HG03520 (cell line): ENCODE measurements around the gene TTLL9.

Experiments
- ATAC-seq: cut with Tn5 transposase; IDR thresholded peaks from one replicate; pipeline ENCODE4 v1.9.1; 2021; ENCODE audit warnings: mild to moderate bottlenecking, moderate library complexity; ENCODE audit not compliant: unreplicated experiment

Gene TTLL9

DNA sequence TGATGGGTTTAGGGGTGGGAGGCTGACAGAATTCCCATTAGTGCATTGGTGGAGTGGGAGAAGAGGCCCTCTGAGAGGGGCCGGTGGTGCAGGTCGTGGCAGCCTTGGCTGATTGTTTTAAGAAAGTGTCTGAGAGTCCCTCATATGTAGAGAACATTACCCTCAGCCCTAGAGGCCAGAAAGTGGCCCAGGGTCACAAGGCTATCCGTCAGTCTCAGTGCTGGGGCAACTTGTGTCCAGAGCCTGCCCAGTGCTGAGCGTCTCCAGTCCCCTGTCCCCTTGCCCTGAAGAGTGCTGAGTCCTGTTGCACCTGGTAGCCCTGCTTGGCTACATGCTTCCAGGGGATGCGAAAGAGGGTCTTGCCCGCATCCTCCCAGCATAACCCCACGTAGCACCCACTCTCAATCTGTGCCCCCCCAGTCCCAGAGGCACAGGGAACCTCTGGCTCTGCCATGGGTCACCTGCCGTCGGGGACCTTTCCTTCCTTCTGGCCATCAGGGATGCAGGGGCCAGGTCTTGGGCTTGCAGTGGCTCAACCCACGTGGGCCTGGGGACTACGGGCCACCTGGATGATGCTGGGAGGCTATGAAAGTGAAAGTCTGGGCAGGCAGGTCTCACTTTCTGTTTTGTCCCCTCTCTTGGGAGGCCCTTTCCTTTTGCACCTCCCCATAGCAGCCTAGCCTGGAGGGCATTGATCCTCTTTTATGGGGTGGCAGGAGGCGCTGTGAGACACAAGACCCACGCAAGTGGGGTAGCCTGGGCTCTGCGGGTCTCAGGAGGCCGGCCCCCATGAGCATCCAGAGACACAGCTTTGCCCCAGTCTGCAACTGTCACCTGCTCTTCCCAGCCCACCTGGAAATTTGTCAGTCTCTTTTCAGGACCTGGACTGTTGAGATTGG lies 12.3 kb upstream of the TTLL9 start:
- peak; percentile 50 for ATAC-seq

DNA sequence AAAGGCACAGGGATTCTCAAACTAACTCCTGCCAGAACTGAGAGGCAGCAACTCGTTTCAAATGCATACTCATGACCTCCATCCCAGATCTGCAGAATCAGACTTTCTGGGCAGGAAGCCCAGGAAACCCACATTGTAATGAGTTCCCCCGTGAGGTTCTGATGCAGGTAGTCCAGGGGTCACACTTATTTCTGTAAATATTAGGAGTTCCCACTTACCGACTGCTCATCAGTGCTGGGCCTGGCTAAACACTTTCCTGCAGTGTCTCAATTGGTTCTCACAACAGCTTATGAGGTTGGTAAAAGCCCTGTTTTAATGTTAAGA lies 11.7 kb upstream of the TTLL9 start:
- ATAC-seq = no peak

DNA sequence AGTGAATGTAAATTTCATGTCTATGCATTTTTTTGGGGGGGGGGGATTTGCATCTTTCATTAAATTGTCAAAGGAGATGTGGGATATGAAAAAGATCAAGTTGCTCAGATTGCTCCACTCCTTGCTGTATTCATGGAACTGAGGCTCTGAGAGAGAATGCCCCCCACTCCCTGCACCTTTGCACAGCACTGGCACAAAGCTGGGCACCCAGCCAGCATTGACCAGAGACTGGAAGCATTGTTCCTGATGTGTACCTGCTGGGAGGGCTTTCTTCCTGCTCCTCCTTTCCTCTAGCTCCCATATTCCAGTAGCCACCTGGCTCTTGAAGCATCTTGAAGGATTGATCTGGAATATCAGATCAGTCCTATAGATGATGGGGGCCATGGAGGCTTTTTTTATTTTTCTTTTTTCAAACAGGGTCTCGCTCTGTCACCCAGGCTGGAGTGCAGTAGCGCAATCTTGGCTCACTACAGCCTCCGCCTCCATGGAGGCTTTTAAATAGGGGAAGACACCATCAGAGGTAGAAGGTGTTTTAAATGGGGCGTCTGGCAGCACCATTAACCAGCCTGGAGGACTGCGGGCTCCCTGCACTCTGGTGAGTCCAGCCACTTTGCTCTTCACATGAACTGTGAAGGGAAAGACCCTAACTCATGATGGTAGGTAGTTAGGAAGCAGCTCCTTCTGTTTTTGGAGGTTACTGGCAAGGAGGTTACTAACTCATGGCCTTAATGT lies 11.0 kb upstream of the TTLL9 start:
- ATAC-seq = no peak

DNA sequence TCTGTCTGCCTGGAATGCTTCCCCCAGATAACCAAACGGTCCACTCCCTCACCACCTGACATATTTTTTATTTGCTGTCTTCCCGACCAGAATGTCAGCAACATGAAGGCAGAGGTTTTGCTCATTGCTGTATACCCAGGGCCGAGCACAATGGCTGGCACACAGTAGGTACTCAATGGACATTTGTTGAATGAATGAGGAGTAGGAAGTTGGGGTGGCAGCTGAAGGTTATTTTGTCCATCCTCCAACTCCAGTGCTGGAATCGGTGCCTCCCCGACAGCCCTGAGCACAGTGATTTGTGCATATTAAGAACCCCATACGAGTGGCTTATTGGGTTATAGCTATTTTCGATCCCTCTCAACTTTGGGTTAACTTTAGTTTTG lies 10.4 kb upstream of the TTLL9 start:
- no peak for ATAC-seq

DNA sequence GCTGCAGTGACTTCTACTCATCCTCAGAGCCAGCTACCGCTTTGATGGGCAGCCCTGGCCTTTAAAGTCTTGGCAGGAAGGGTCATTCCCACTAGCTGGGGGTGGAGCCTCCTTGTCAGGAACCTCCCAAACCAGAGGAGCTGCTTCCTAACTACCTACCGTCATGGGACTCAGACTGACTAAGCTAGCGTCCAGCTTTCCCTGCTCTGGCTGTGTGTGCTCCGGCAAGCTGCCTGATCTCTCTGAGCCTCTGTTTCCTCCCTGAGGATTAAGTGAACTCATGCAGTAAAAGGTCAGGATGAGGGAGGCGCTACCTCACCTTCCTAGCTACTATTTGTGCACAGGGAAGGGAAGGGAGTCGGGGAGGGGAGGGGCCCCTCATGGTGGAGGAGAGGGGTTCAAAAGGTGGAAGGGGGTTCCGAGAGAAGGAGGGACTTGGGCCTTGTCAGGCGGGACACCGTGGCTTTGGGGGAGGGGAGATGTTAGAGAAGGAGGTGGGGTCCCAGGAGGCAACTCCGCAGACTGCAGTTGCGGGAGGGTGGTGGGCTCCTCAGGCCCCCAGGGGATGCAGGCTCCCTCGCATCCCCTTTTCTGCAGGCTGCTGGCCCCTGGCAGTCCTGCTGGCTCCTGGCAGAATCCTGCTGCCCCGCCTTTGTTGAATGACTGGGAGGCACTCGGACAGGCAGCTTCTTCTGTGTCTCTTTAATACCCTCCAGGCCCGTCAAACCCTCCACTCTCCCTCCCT lies 9.9 kb upstream of the TTLL9 start:
- no peak for ATAC-seq

DNA sequence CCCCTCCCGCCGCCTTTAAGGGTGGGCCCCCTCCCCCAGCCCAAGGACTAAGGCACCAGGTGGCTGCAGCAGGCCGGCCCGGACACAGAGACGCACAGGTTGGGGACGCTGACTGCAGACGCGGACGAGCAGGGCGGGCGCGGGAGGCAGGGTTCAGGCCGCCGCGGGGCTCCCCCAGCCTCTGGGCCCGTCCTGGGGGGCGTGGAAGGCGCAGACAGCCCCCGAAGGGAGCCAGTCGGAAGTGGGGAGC lies 9.4 kb upstream of the TTLL9 start:
- ATAC-seq = no peak

DNA sequence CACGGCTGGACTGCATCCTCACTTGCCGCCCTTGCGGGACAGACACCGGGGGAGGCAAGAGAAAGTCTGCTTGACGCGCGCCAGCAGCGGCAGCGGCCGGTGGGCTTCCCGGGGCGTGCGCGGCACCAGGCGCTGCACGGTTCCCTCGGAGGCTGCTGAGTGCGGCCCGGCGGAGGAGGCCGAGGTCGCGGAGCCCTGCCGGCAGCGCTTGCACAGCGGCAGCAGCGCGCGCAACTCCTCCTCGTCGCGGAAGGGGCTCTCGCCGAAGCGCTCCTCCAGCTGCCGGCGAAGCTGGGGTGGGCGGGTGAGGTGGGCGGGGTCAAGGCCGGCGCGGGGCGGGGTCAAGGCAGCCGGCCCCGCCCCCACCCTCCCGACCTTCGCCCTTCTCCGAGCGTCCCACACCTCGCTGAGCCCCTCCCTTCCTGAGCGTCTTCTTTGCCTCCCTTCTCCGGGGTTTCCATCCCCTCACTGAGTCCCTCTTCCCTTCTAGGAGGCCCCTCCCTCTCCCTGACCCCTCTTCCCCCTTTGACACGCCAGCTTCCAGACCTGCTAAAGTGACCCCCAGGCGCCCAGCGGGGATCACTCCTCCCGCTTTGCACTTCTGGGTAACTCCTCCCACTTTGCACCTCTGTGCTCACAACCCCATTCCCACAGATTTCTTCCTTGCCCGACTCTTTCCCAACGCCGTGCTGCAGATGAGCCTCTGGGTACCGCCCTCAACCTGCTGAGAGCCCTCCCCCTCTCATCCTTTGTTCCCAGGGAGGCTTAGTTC lies 8.9 kb upstream of the TTLL9 start:
- ATAC-seq = no peak

DNA sequence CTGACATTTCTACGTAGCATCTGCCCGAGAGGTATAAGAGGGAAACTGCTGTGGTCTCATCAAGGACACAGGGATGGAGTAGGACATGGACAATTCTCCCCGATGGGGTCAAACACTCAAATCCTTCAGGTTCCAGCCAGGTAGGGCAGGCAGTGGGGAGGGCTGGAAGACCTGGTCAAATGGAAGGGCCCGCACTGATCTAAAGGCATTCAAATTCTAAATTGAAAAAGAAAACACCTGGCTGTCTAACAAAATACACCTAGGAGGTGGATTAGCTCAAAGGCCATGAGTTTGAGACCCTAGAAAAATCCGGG lies 8.3 kb upstream of the TTLL9 start:
- ATAC-seq = no peak

DNA sequence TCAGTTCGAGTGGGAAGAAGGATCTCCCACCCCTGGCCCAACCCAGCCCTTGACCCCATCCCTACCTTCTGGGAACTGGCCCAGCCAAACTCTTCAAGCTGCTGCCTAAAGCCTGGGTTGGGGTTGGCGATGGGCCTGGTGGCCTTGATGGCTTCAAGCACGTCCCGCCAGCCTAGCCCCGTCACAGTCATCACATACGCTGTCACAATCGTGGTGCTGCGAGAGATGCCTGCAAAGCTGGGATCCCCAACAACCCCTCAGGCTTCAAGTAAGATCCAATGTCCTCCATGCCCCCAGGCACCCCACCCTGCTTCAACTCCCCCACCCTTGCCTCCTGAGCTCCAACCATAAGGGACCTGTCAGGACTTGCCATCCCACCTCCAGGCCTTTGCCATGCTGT lies 7.9 kb upstream of the TTLL9 start:
- no peak for ATAC-seq

DNA sequence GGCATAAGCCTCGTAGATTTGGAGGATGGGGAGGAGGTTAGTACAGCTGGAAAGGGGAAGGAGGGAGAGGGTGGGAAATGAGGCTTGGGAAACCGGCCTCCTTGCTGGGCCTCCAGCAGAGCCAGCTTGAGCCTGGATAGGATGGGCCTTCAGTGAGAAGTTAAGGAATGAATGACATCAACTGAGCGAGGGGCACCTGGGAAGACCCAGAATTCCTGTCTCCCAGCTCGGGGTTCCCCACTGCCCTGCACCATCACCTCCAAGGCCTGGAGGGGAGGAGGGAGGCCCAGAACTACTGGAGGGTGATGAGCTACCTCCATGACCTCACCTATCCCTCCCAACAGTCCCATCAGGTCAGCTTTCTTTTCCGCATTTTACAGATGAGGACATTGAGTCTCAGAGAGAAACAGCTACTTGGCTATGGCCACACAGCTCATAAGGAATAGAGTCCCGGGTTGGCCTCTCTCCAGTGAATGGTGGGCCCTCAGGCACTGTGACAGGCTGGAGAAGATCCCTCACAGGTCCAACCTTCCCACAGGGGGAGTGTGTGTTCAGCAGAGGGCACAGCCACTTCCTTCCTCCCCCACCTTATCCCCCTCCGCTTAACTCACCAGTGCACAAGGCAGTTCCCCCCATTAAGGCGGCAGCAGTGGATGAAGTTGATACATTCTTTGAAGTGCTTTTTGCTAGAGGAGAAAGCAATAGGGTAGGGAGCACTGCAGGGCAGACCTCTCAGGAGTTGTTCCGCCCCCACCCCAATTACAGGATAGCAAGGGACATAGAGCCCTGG lies 6.9 kb upstream of the TTLL9 start:
- ATAC-seq = no peak

DNA sequence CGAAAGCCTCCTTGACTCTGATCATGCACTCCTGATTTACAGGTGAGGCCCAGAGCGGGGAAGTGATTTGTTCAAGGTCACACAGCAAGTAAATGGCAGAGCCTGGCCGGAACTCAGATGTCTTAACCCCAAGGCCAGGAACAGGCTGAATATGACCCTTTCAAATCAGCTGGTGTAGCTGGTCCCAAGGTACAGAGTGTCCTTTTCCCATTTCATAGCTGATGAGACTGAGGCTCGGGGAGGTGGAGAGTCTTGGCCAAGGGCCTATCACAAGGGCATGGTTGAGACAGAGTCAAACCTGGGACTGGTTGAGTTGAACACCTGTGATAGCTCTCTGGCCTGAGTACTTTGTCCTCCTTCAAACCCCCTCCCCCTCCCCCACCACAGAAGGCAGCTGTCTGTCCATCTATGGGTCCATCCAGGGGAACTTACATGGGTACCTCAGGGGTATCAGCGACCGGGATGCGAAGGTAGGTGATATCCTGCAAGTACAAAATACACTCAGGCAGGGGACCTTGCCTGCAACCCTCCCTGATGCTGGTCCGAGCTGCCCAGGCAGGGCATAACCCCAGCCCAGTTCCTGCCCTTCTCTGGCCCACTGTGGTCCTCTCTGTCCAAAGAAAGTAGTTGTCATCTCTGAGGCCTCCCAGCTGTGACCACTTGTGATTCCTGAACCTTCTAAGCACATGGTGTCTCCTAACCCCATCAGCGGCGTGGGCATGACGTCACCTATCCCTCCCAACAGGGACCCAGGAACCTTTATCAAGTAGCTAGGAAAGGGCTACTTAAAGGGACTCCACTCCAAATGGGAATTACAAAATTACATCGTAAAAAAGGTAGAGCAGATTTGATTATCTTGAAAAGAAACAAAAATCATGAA lies 5.7 kb upstream of the TTLL9 start:
- ATAC-seq = no peak

DNA sequence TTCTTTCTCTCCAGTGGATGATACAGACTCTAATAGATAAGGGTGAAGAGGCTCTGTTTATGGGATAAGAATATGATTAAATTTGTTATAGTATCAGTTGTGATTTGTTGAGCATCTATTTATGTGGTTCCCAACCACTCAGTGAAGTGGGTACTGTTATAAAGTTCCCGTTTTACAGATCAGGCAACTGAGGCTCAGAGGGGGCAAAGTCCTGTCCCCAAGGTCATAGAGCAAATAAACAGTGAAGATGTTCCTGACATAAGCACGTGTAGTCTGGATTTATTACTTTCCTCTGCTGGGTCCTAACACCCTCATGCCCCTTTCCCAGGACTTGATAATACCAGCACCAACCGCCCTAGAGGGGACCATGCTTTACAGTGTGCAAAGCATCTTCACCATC lies 4.2 kb upstream of the TTLL9 start:
- no peak for ATAC-seq

DNA sequence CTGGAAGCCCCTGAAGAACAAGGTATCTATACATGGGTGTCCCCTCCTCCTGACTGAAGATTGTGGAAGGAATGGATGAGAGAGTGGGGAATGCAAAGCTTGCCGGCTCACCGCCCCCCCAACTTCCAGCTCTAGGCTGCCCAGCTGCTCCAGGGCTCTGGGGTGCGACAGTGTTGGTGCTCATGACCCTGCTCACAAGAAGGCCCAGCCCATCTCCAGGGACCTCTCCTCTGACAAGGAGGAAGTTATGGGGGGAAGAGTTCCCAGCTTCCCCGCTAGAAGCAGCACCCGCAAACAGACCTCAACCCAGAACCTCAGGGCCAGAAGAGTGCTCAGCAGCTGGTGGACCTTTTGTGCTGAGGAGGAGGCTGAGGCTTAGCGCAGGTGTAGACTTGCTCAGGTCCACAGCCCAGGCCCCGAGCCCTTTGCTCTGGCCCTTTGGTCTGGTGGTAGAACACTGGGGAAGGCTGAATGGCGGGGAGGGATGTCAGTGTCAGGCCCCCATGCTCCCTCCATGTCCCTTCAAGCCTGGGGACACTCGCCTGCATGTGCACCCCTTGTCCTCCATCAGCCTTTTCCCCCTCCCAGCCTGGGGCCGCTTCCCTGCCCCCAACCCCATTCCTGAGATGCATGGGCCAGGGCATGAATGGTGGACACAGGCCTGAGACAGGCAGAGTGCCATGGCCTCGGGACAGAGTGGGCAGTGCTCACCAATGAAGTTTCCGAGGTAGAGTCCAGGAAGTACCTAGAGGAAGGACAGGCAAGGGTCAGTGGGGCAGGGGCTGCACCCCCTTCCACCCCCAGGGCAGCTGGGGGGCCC lies 1.4 kb upstream of the TTLL9 start:
- no peak for ATAC-seq

DNA sequence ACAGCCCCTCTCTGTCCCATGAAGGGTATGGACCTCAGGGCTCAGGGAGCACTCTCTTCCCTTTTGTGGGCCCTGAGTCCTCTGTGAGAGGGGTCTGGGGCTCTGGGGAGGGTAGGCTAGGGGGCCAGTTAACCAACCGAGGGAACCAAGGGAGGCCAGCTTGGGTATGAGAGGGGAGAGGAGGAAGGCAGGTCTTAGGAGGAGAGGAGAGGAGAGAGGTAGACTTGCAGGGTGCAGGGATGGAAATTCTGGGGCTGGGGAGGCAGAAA lies 827 bp upstream of the TTLL9 start:
- ATAC-seq = no peak

DNA sequence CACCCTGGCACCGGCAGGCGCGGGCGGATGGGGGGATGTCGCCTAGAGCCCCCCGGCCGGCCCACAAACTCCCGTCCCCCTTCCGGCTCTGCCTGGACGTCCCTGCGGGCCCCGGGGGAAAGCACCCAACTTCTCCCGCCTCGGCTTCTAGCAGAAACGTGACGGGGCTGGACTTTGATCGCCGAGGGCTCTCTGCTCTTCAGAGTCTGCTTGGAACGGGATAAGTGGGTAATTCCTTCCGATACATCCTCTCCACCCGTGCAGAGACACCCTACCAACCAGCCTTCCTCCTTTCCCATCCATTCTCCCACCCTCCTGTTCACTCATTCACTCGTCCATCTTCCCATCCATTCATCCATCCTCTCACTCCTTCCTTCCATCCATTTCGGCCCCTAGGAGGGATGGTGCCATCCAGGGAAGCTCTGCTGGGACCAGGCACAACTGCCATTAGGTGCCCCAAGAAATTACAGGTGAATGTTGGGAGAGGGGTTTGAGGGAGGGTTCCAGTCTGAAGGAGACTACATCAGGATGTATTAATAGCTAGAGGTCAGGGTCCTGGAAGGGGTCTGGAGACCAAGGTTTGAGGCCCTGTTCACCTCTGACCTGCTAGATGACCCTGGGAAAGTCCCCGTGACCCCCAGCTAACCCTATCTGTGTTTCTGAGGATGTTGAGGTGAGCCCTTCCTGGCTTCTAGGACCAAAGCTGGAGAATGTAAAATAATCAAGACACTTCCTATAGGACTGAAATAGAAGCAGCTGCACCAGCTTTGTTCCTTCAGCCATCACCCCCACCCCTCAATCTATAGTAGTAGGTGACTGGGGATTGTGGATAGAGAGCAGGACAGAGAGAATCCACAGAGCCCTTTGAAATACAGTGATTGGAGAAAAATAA lies 538 bp downstream of the TTLL9 start:
- no peak for ATAC-seq

DNA sequence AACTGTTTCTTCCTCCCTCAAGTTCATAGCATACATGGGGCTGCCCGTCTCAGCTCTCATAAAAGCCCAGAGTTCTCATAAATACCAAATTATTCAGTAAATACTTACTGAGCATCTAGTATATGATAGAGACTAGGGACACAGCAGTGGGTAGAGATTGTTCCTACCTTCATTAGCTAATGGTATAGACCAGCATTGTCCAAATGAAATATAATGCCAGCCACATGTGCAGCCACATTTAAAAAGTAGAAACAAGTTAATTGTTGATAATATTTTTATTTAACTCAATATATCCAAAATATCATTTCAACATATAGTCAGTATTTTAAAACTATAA lies 1.2 kb downstream of the TTLL9 start:
- ATAC-seq = no peak

DNA sequence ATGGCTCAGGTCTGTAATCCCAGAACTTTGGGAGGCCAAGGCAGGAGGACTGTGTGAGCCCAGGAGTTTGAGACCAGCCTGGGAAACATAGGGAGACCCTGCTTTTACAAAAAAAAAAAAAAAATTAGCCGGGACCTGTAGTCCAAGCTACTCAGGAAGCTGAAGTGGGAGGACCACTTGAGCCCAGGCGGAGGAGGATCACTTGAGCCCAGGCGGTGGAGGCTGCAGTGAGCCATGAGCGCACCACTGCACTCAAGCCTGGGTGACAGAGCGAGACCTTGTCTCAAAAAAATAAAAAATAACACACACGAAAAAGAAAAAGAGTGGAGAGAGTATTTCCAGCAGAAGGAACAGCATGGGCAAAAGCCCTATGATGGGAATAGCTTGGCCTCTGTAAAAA lies 2.0 kb downstream of the TTLL9 start:
- ATAC-seq = no peak

DNA sequence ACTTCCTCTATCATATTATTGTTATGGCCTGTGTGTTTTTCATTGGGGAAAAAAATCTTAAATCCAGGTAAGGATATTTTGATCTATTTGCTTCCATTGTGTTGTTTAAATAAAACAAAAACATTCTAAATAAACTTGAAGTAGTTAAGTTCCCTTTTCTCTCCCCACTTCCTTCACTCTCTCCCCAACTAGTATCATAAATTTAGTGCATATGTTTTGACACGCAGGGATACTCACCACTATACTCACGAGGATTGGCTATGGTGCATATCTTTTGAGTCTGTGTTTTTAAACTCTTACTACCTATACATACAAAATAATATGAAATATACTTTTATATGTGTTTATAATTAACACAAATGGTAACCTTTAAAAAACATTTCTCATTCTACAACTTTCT lies 5.2 kb downstream of the TTLL9 start:
- ATAC-seq = no peak
